Mesendoderm (in vitro differentiated cells): Measurements from ENCODE around the gene SPEM2.
A peak's percentile ranks its signal among the peaks of the same experiment; 100 is the strongest.

Experiments
- DNase-seq: peaks from one replicate; pipeline ENCODE4 v3.0.0; 2013
- H2AK5ac ChIP-seq: 2 replicates; pipeline ENCODE4 v1.6.1; 2013; ENCODE audit warnings: low read length, inconsistent platforms
- H2BK120ac ChIP-seq: 2 replicates; pipeline ENCODE4 v1.6.1; 2013; ENCODE audit warnings: low read depth, mild to moderate bottlenecking, low read length, moderate library complexity, mixed read lengths
- H2BK15ac ChIP-seq: replicated peaks from 2 replicates; pipeline ENCODE4 v1.6.1; 2013; ENCODE audit warnings: low read depth, mild to moderate bottlenecking, moderate library complexity
- H2BK5ac ChIP-seq: 2 replicates; pipeline ENCODE4 v1.6.1; 2013; ENCODE audit warnings: low read length, inconsistent platforms
- H3K18ac ChIP-seq: 2 replicates; pipeline ENCODE4 v1.6.1; 2013; ENCODE audit warnings: mild to moderate bottlenecking, low read length, mixed read lengths
- H3K23ac ChIP-seq: one replicate; pipeline ENCODE4 v1.6.1; 2013; ENCODE audit warnings: low read length
- H3K27ac ChIP-seq: 2 replicates; pipeline ENCODE4 v1.5.1; 2013; ENCODE audit warnings: low read depth, mild to moderate bottlenecking, inconsistent platforms, low read length, moderate library complexity
- H3K27me3 ChIP-seq: 2 replicates; pipeline ENCODE4 v1.6.1; 2013; ENCODE audit warnings: low read length, control low read depth, mild to moderate bottlenecking, inconsistent platforms; ENCODE audit not compliant: insufficient read depth, poor library complexity
- H3K36me3 ChIP-seq: 2 replicates; pipeline ENCODE4 v1.6.1; 2013; ENCODE audit warnings: low read length, inconsistent platforms; ENCODE audit not compliant: control insufficient read depth, insufficient read depth
- H3K4ac ChIP-seq: one replicate; pipeline ENCODE4 v1.6.1; 2013; ENCODE audit warnings: low read depth, mild to moderate bottlenecking, low read length, moderate library complexity
- H3K4me1 ChIP-seq: 2 replicates; pipeline ENCODE4 v1.6.1; 2013; ENCODE audit warnings: low read depth, low read length, inconsistent platforms; ENCODE audit not compliant: control insufficient read depth
- H3K4me2 ChIP-seq: 2 replicates; pipeline ENCODE4 v1.6.1; 2013; ENCODE audit warnings: low read length
- H3K4me3 ChIP-seq: 2 replicates; pipeline ENCODE4 v1.5.1; 2013; ENCODE audit warnings: mild to moderate bottlenecking, low read length
- H3K56ac ChIP-seq: one replicate; pipeline ENCODE4 v1.6.1; 2013; ENCODE audit warnings: low read length
- H3K79me1 ChIP-seq: 2 replicates; pipeline ENCODE4 v1.6.1; 2013; ENCODE audit warnings: low read length, inconsistent platforms
- H3K79me2 ChIP-seq: 2 replicates; pipeline ENCODE4 v1.6.1; 2013; ENCODE audit warnings: mild to moderate bottlenecking, low read length; ENCODE audit not compliant: control insufficient read depth, insufficient read depth
- H3K9ac ChIP-seq: 2 replicates; pipeline ENCODE4 v1.6.1; 2013; ENCODE audit warnings: low read length, inconsistent platforms
- H4K5ac ChIP-seq: one replicate; pipeline ENCODE4 v1.6.1; 2013; ENCODE audit warnings: low read length
- H4K8ac ChIP-seq: one replicate; pipeline ENCODE4 v1.6.1; 2013; ENCODE audit warnings: low read depth, mild to moderate bottlenecking, control low read depth, low read length, moderate library complexity
- WGBS: extraction: QIAGEN DNeasy Blood & Tissue Kit; methylation state at CpG from one replicate; pipeline ENCODE4 v1.1.7; 2013; ENCODE audit warnings: low lambda C conversion rate, missing lambda C conversion rate; ENCODE audit not compliant: insufficient coverage; ENCODE audit errors: extremely low coverage; 5-methylcytosine and 5-hydroxymethylcytosine counted together

The SPEM2 gene

GRCh38 chr17:7443499-7444485 is 18.4 kb downstream of the SPEM2 start:
- Histone ChIP-seq H4K5ac (no peak overlapping the region), H3K9ac (no peak overlapping the region), H3K4ac (no peak overlapping the region), H3K23ac (no peak overlapping the region), H3K36me3 (no peaks in the 10 kb centered on the region), H2BK5ac (no peak overlapping the region), H3K4me2 (no peak overlapping the region), H3K79me1 (no peaks in the 10 kb centered on the region), H3K79me2 (no peaks in the 10 kb centered on the region), H3K56ac (no peak overlapping the region), H3K27ac (no peak overlapping the region), H3K4me3 (no peak overlapping the region), H2BK120ac (no peak overlapping the region), H3K18ac (no peak overlapping the region), H2AK5ac (no peak overlapping the region), H3K27me3 (peaks cover 4% of the 10 kb centered on the region), H4K8ac (no peak overlapping the region), H2BK15ac (no peak overlapping the region), H3K4me1 (peaks cover 2% of the 10 kb centered on the region)
- no peak for DNase-seq
- no CpG with 5 or more reads among the region's 7 CpGs for WGBS

GRCh38 chr17:7444682-7445618 is 19.5 kb downstream of the SPEM2 start, which contains the start of gene CHRNB1:
Gene CHRNB1 (plus strand): TSS chr17:7445061. CDS start chr17:7445128, 67 bp downstream.
- Histone ChIP-seq H3K4me3 (peak within 1 kb of the TSS; percentile 17), H2AK5ac (no peak within 1 kb of the TSS), H3K79me1 (no peaks in the 10 kb centered on the region), H3K18ac (no peak within 1 kb of the TSS), H3K79me2 (no peaks in the 10 kb centered on the region), H2BK120ac (no peak within 1 kb of the TSS), H4K8ac (no peak within 1 kb of the TSS), H4K5ac (no peak within 1 kb of the TSS), H3K9ac (peak within 1 kb of the TSS; percentile 50), H3K23ac (no peak within 1 kb of the TSS), H3K27ac (no peak within 1 kb of the TSS), H3K4me1 (peaks cover 2% of the 10 kb centered on the region), H3K56ac (peak within 1 kb of the TSS; percentile 89), H2BK5ac (no peak within 1 kb of the TSS), H3K4me2 (peak within 1 kb of the TSS; percentile 83), H3K27me3 (no peaks in the 10 kb centered on the region), H3K36me3 (no peaks in the 10 kb centered on the region), H2BK15ac (no peak within 1 kb of the TSS), H3K4ac (no peak within 1 kb of the TSS)
- no CpG with 5 or more reads among the region's 51 CpGs for WGBS
- DNase-seq = peak; percentile 87

- DNase-seq = peak; percentile 88
- Histone ChIP-seq H3K4me3 (peak overlapping the region; percentile 10), H3K27me3 (no peaks in the 10 kb centered on the region), H4K8ac (no peak overlapping the region), H2BK5ac (no peak overlapping the region), H4K5ac (no peak overlapping the region), H3K9ac (peak overlapping the region; percentile 50), H3K79me2 (no peaks in the 10 kb centered on the region), H3K18ac (no peak overlapping the region), H3K4ac (no peak overlapping the region), H2AK5ac (no peak overlapping the region), H2BK120ac (no peak overlapping the region), H3K4me2 (peak overlapping the region; percentile 83), H3K36me3 (no peaks in the 10 kb centered on the region), H3K27ac (no peak overlapping the region), H3K23ac (no peak overlapping the region), H2BK15ac (no peak overlapping the region), H3K4me1 (peaks cover 2% of the 10 kb centered on the region), H3K79me1 (no peaks in the 10 kb centered on the region), H3K56ac (peak overlapping the region; percentile 89)
- no CpG with 5 or more reads among the region's 16 CpGs for WGBS
These were observed 20.2 kb downstream of the SPEM2 start for GRCh38 chr17:7445619-7445968.

- Histone ChIP-seq H3K79me1 (no peaks in the 10 kb centered on the region), H3K4me2 (no peak overlapping the region), H3K9ac (no peak overlapping the region), H4K5ac (no peak overlapping the region), H2BK15ac (no peak overlapping the region), H3K27me3 (no peaks in the 10 kb centered on the region), H3K79me2 (no peaks in the 10 kb centered on the region), H3K56ac (no peak overlapping the region), H3K36me3 (no peaks in the 10 kb centered on the region), H3K27ac (no peak overlapping the region), H2AK5ac (no peak overlapping the region), H3K4ac (no peak overlapping the region), H2BK5ac (no peak overlapping the region), H4K8ac (no peak overlapping the region), H3K23ac (no peak overlapping the region), H3K4me3 (no peak overlapping the region), H3K4me1 (no peaks in the 10 kb centered on the region), H2BK120ac (no peak overlapping the region), H3K18ac (no peak overlapping the region)
- WGBS = no CpG with 5 or more reads among the region's 7 CpGs
- no peak for DNase-seq
These were observed 23.0 kb downstream of the SPEM2 start for GRCh38 chr17:7448461-7448860.

GRCh38 chr17:7459961-7460545 is 34.6 kb downstream of the SPEM2 start:
- Histone ChIP-seq H2BK15ac (no peak overlapping the region), H3K36me3 (no peaks in the 10 kb centered on the region), H3K79me2 (no peaks in the 10 kb centered on the region), H3K4me1 (no peaks in the 10 kb centered on the region), H2BK5ac (no peak overlapping the region), H3K4me3 (no peak overlapping the region), H4K8ac (no peak overlapping the region), H3K23ac (no peak overlapping the region), H3K9ac (no peak overlapping the region), H4K5ac (no peak overlapping the region), H3K4ac (no peak overlapping the region), H3K79me1 (no peaks in the 10 kb centered on the region), H3K27ac (no peak overlapping the region), H3K27me3 (no peaks in the 10 kb centered on the region), H3K56ac (no peak overlapping the region), H3K4me2 (no peak overlapping the region), H3K18ac (no peak overlapping the region), H2AK5ac (no peak overlapping the region), H2BK120ac (no peak overlapping the region)
- DNase-seq = no peak
- no CpG with 5 or more reads among the region's 3 CpGs for WGBS
